Measurements from ENCODE around the gene ARL13B. TPM values are rescaled to one million over a fixed set of nuclear protein-coding genes. Genes with fewer than 3 reads are reported as not detected.

The ARL13B gene
- total and polyA plus RNA-seq, 9 donors = 6.2 to 16.3 (median 11.8) TPM

DNA sequence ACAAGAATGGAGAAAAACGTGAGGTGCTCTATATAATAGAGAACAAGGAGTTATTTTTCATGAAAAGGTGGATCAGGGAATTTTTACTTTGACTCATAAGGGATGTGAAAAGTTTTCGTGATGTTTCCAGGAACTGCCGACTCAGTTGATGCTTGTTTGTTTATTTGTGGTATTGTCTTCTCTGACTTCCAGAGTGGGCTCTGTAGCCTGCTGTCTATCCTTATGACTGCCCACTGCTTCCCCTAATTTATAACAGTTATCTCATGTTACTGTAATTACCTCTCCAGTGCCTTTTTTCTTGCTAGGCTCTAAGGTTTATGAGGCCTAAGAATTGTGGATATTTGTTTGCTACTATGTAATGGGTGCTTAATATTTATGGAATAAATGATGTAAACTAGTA is 12.3 kb downstream of the ARL13B start:
- WGBS, 3 donors = 90 to 97% (median 91%) methylated on average over 3 of the region's 3 CpGs
- Histone ChIP-seq H3K36me3 (no peaks in the 10 kb centered on the region), H3K9me3 (no peaks in the 10 kb centered on the region), H3K27me3 (no peaks in the 10 kb centered on the region), H3K4me3 (no peak overlapping the region), H3K4me1 (ENCODE audit: insufficient read depth) (no peaks in the 10 kb centered on the region), H3K27ac (no peak overlapping the region)
- TF ChIP-seq, protein P1, sequence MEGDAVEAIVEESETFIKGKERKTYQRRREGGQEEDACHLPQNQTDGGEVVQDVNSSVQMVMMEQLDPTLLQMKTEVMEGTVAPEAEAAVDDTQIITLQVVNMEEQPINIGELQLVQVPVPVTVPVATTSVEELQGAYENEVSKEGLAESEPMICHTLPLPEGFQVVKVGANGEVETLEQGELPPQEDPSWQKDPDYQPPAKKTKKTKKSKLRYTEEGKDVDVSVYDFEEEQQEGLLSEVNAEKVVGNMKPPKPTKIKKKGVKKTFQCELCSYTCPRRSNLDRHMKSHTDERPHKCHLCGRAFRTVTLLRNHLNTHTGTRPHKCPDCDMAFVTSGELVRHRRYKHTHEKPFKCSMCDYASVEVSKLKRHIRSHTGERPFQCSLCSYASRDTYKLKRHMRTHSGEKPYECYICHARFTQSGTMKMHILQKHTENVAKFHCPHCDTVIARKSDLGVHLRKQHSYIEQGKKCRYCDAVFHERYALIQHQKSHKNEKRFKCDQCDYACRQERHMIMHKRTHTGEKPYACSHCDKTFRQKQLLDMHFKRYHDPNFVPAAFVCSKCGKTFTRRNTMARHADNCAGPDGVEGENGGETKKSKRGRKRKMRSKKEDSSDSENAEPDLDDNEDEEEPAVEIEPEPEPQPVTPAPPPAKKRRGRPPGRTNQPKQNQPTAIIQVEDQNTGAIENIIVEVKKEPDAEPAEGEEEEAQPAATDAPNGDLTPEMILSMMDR (IDR thresholded peaks at IDR 0.05) = no peak
- TF ChIP-seq EP300 (IDR thresholded peaks at IDR 0.05) (no peak), POLR2A (IDR thresholded peaks at IDR 0.05) (no peak)
- DNase-seq = no peak
- intact Hi-C loops (cut with DNase I) = no loop called here

DNA sequence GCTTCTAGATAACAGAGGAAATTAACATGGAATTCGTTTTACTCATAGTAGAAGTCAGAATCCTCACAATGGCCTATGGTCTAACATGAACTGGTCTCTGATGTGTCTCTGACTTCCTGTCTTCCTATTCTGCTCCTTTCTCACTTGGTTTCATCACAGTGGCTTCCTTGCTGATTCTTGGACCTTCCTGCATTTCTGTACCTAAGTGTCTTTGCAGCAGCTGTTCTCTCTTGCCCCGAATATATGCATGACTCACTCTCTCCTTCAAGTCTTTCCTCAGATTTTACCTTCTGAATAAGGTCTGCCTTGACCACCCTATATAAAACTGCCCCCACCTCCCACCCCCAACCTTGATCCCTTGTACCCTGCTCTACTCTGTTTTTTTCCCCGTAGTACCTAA is 14.1 kb downstream of the ARL13B start:
- H3K4me3 ChIP-seq = no peak overlapping the region
- H3K36me3 ChIP-seq = no peaks in the 10 kb centered on the region
- H3K4me1 ChIP-seq (ENCODE audit: insufficient read depth) = no peaks in the 10 kb centered on the region
- H3K9me3 ChIP-seq = no peaks in the 10 kb centered on the region
- whole genome bisulfite sequencing, 3 donors = 76 to 87% (median 77%) methylated on average over 3 of the region's 3 CpGs
- intact Hi-C loops (cut with DNase I) = no loop called here
- H3K27ac ChIP-seq = no peak overlapping the region
- H3K27me3 ChIP-seq = no peaks in the 10 kb centered on the region
- no peak for DNase-seq
- TF ChIP-seq EP300 (IDR thresholded peaks at IDR 0.05) (no peak), POLR2A (IDR thresholded peaks at IDR 0.05) (no peak)
- TF ChIP-seq, protein P1 (IDR thresholded peaks at IDR 0.05) = no peak

DNA sequence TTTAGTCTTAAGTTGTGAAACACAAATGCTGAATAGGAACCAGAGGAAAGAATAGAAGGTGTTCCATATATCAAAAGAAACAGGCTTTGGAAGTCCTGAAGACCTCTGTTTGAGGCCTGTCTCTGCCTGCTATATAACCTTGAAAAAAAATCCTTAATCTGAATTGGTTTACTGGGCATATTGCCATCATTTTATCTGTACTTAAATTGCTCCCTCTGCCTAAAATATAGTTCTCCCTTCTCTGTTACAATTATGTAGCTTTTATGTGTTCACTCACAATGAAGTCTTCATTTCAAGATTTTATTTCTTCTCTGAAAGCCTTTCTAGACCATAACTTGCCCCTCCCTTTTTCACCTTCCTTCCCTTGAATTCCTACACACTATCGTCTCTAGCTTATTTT is 21.2 kb downstream of the ARL13B start:
- intact Hi-C loops (cut with DNase I) = loop anchor here in 1 of 4 donors (10.0 kb wide), 1 partner anchor 64 kb away; the partner anchor contains the start of genes DHFR2 and NSUN3
- no peak overlapping the region for H3K4me3 ChIP-seq
- H3K27ac ChIP-seq = no peak overlapping the region
- DNase-seq = no peak
- H3K4me1 ChIP-seq (ENCODE audit: insufficient read depth) = peaks cover 1% of the 10 kb centered on the region
- WGBS, 3 donors = 17 to 43% (median 31%) methylated on average over 1 of the region's 1 CpG
- TF ChIP-seq EP300 (IDR thresholded peaks at IDR 0.05) (no peak), POLR2A (IDR thresholded peaks at IDR 0.05) (no peak)
- TF ChIP-seq, protein P1 (IDR thresholded peaks at IDR 0.05) = no peak
- no peaks in the 10 kb centered on the region for H3K27me3 ChIP-seq
- H3K36me3 ChIP-seq = no peaks in the 10 kb centered on the region
- no peaks in the 10 kb centered on the region for H3K9me3 ChIP-seq

DNA sequence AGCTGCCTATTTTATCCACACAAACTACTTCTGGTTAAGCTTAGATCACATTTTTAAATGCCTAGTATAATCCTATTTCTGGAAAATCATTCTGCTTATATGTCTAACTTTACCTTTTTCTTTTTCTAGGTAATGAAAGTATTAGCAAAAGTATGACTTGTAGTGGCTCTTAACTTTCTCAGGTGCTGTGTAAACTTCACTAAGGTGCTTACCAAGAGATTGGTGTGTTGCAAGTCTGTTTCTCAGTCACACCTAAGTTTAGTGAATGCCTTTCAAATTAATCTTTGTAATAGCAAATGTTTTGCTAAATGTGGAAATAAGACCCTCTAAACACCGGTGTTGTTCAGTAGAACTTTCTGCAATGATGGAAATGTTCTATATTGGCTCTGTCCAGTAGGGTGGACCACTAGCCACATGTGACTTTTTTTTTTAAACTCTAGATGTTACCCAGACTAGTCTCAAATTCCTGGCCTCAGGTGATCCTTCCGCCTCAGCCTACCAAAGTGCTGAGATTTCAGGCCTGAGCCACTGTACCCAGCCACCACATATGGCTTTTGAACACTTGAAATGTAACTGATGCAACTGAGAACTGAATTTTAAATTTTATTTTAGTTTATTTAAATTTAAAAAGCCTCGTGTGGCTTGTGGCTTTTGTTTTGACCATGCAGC is 22.0 kb downstream of the ARL13B start:
- Histone ChIP-seq H3K27me3 (no peaks in the 10 kb centered on the region), H3K9me3 (no peaks in the 10 kb centered on the region), H3K36me3 (no peaks in the 10 kb centered on the region), H3K27ac (no peak overlapping the region), H3K4me1 (ENCODE audit: insufficient read depth) (peaks cover 1% of the 10 kb centered on the region), H3K4me3 (no peak overlapping the region)
- DNase-seq = no peak
- whole genome bisulfite sequencing, 3 donors = 66 to 70% (median 67%) methylated on average over 3 of the region's 3 CpGs
- TF ChIP-seq EP300 (IDR thresholded peaks at IDR 0.05) (no peak), POLR2A (IDR thresholded peaks at IDR 0.05) (no peak)
- TF ChIP-seq, protein P1 (IDR thresholded peaks at IDR 0.05) = no peak
- intact Hi-C loops (cut with DNase I) = loop anchor here in 1 of 4 donors (10.0 kb wide), 1 partner anchor 63 kb away; the partner anchor contains the start of genes DHFR2 and NSUN3

All from ovary (tissue), 9 donors.